ENCODE results near the gene MAGI2.

GRCh38 chr7:78159545-78159944, 1293.9 kb downstream of the MAGI2 start:
- TF ChIP-seq CTCF (IDR thresholded peaks at IDR 0.05; ENCODE audit: low read depth, low read length, missing input control) = no peak
- no peak for TF ChIP-seq ATF3 (IDR thresholded peaks at IDR 0.05)
- no peak for TF ChIP-seq ZBTB33 (IDR thresholded peaks at IDR 0.05)
- no peak for TF ChIP-seq YY1 (IDR thresholded peaks at IDR 0.05)
- TF ChIP-seq RAD21 (IDR thresholded peaks at IDR 0.05) = no peak
- TF ChIP-seq HNF4A (conservative IDR thresholded peaks at IDR 0.05) = no peak
- TF ChIP-seq JUND (IDR thresholded peaks at IDR 0.05) = no peak

All from liver (tissue), 3 donors.